ENCODE measurements around the gene WDR33. TPM values are rescaled to one million over a fixed set of nuclear protein-coding genes. Genes with fewer than 3 reads are reported as not detected.

The WDR33 gene
- total and polyA plus RNA-seq, 10 of the 15 experiments (the other 5 are each of a cell fraction or from before 2014, with no cell fraction given) = 29.2 to 73.8 (median 45.6) TPM

GRCh38 chr2:127701651-127702394 lies 109.1 kb downstream of the WDR33 start (continued):
- TF ChIP-seq, protein P1, sequence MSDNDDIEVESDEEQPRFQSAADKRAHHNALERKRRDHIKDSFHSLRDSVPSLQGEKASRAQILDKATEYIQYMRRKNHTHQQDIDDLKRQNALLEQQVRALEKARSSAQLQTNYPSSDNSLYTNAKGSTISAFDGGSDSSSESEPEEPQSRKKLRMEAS (IDR thresholded peaks at IDR 0.05; ENCODE audit: low read depth, low read length) = 0 out of 2 replicates have a peak, but pooled peaks have one; percentile 54
- TF ChIP-seq NRF1 (conservative IDR thresholded peaks at IDR 0.05; ENCODE audit: low read depth, low read length) = peak; percentile 33; the same call in 1 of the 2 replicates
- TF ChIP-seq BHLHE40 (IDR thresholded peaks at IDR 0.05; ENCODE audit: borderline replicate concordance in 1 of 2, low read depth in 2 of 2, low read length in 1 of 2) = peak in 1 of 2 experiments; percentile 53; a peak in 2 of 4 replicates
- TF ChIP-seq SMC3 (IDR thresholded peaks at IDR 0.05; ENCODE audit: borderline replicate concordance, low read length) = no peak
- TF ChIP-seq EGR1 (IDR thresholded peaks at IDR 0.05; ENCODE audit: borderline replicate concordance in 1 of 2, low read depth in 2 of 2, low read length in 2 of 2) = peak in 1 of 2 experiments; percentile 20; a peak in 1 of 3 replicates
- TF ChIP-seq SREBF1 (IDR thresholded peaks at IDR 0.05; ENCODE audit: low read length) = 0 out of 2 replicates have a peak, but pooled peaks have one; percentile 6
- no peak for TF ChIP-seq ZNF274 (IDR thresholded peaks at IDR 0.05; ENCODE audit: insufficient read depth, insufficient read length)
- TF ChIP-seq, protein P2, sequence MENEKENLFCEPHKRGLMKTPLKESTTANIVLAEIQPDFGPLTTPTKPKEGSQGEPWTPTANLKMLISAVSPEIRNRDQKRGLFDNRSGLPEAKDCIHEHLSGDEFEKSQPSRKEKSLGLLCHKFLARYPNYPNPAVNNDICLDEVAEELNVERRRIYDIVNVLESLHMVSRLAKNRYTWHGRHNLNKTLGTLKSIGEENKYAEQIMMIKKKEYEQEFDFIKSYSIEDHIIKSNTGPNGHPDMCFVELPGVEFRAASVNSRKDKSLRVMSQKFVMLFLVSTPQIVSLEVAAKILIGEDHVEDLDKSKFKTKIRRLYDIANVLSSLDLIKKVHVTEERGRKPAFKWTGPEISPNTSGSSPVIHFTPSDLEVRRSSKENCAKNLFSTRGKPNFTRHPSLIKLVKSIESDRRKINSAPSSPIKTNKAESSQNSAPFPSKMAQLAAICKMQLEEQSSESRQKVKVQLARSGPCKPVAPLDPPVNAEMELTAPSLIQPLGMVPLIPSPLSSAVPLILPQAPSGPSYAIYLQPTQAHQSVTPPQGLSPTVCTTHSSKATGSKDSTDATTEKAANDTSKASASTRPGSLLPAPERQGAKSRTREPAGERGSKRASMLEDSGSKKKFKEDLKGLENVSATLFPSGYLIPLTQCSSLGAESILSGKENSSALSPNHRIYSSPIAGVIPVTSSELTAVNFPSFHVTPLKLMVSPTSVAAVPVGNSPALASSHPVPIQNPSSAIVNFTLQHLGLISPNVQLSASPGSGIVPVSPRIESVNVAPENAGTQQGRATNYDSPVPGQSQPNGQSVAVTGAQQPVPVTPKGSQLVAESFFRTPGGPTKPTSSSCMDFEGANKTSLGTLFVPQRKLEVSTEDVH (IDR thresholded peaks at IDR 0.05; ENCODE audit: low read depth, partially characterized antibody) = no peak
- no peak for TF ChIP-seq TCF12 (IDR thresholded peaks at IDR 0.05; ENCODE audit: low read depth, low read length)
- peak; percentile 87 for TF ChIP-seq IKZF1 (conservative IDR thresholded peaks at IDR 0.05)
- no peak for TF ChIP-seq YBX1 (IDR thresholded peaks at IDR 0.05)
- TF ChIP-seq, protein P3, sequence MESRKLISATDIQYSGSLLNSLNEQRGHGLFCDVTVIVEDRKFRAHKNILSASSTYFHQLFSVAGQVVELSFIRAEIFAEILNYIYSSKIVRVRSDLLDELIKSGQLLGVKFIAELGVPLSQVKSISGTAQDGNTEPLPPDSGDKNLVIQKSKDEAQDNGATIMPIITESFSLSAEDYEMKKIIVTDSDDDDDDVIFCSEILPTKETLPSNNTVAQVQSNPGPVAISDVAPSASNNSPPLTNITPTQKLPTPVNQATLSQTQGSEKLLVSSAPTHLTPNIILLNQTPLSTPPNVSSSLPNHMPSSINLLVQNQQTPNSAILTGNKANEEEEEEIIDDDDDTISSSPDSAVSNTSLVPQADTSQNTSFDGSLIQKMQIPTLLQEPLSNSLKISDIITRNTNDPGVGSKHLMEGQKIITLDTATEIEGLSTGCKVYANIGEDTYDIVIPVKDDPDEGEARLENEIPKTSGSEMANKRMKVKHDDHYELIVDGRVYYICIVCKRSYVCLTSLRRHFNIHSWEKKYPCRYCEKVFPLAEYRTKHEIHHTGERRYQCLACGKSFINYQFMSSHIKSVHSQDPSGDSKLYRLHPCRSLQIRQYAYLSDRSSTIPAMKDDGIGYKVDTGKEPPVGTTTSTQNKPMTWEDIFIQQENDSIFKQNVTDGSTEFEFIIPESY (IDR thresholded peaks at IDR 0.05) = no peak
- TF ChIP-seq GATAD2B (conservative IDR thresholded peaks at IDR 0.05; ENCODE audit: low read depth) = peak; percentile 92
- peak; percentile 75; the same call in 1 of the 2 replicates for TF ChIP-seq SMARCA5 (IDR thresholded peaks at IDR 0.05)
- TF ChIP-seq, protein P4, sequence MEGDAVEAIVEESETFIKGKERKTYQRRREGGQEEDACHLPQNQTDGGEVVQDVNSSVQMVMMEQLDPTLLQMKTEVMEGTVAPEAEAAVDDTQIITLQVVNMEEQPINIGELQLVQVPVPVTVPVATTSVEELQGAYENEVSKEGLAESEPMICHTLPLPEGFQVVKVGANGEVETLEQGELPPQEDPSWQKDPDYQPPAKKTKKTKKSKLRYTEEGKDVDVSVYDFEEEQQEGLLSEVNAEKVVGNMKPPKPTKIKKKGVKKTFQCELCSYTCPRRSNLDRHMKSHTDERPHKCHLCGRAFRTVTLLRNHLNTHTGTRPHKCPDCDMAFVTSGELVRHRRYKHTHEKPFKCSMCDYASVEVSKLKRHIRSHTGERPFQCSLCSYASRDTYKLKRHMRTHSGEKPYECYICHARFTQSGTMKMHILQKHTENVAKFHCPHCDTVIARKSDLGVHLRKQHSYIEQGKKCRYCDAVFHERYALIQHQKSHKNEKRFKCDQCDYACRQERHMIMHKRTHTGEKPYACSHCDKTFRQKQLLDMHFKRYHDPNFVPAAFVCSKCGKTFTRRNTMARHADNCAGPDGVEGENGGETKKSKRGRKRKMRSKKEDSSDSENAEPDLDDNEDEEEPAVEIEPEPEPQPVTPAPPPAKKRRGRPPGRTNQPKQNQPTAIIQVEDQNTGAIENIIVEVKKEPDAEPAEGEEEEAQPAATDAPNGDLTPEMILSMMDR (IDR thresholded peaks at IDR 0.05 in 2 of 3, conservative IDR thresholded peaks at IDR 0.05 in 1 of 3; ENCODE audit: control insufficient read depth in 2 of 3, extremely low read depth in 1 of 3, insufficient read depth in 1 of 3, low read depth in 3 of 3, low read length in 3 of 3) = peak in 2 of 3 experiments; percentile 16 to 30; a peak in 1 of 6 replicates
- TF ChIP-seq BCLAF1 (IDR thresholded peaks at IDR 0.05) = peak; percentile 7; the same call in 1 of the 2 replicates
- TF ChIP-seq CREM (IDR thresholded peaks at IDR 0.05; ENCODE audit: low read depth) = no peak
- no peak for TF ChIP-seq EED (IDR thresholded peaks at IDR 0.05; ENCODE audit: low read depth)
- TF ChIP-seq TAF1 (IDR thresholded peaks at IDR 0.05; ENCODE audit: borderline replicate concordance, low read depth, low read length) = no peak; the same call in 1 of the 2 replicates
